HG02571 (cell line): ENCODE measurements around the gene ZAR1L.

Source experiments
- ATAC-seq: cut with Tn5 transposase; IDR thresholded peaks from one replicate; pipeline ENCODE4 v1.9.1; 2021; ENCODE audit warnings: mild to moderate bottlenecking, moderate library complexity; ENCODE audit not compliant: unreplicated experiment

The ZAR1L gene

GRCh38 chr13:32256243-32256642 is 58.9 kb downstream of the ZAR1L start:
- ATAC-seq = no peak

GRCh38 chr13:32255724-32256109 is 59.4 kb downstream of the ZAR1L start:
- ATAC-seq = no peak

- no peak for ATAC-seq
Observed at GRCh38 chr13:32254916-32255723, 60.0 kb downstream of the ZAR1L start.

- ATAC-seq = no peak
Observed at GRCh38 chr13:32254416-32254815, 60.7 kb downstream of the ZAR1L start.

- ATAC-seq = no peak
Observed at GRCh38 chr13:32253911-32254399, 61.2 kb downstream of the ZAR1L start.
